ENCODE results near the gene ABCA4. TPM values are rescaled to one million over a fixed set of nuclear protein-coding genes. Genes with fewer than 3 reads are reported as not detected.

Gene ABCA4
- total and polyA plus RNA-seq, 2 of the 8 experiments (the other 6 are each of a cell fraction or from before 2014, with no cell fraction given): 0.06 TPM; not detected in 1

GRCh38 chr1:93963585-93963984 is 157.4 kb downstream of the ABCA4 start:
- H4K5ac ChIP-seq (ENCODE audit: insufficient read length, low read depth, low read length): no peak overlapping the region
- H3K27ac ChIP-seq (ENCODE audit: low read depth, low read length): no peak overlapping the region
- no peak overlapping the region for H3K56ac ChIP-seq (replicated peaks; ENCODE audit: insufficient read length, low read depth, low read length)
- TF ChIP-seq CHD1 (IDR thresholded peaks at IDR 0.05; ENCODE audit: low read depth, low read length): no peak
- no peaks in the 10 kb centered on the region for H3K79me2 ChIP-seq (ENCODE audit: control insufficient read depth in 1 of 2, insufficient read depth in 2 of 2, low read length in 2 of 2)
- FAIRE-seq: no peak
- no peaks in the 10 kb centered on the region for H3K79me1 ChIP-seq (ENCODE audit: low read depth, low read length)
- no peaks in the 10 kb centered on the region for H3K36me3 ChIP-seq (ENCODE audit: control insufficient read depth in 2 of 4, insufficient read depth in 4 of 4, low read length in 3 of 4)
- H2BK12ac ChIP-seq (ENCODE audit: low read depth, low read length): no peak overlapping the region
- POLR2A ChIA-PET (ENCODE audit: partially characterized antibody): no interaction called here
- H3K23me2 ChIP-seq (ENCODE audit: low read depth, low read length): no peaks in the 10 kb centered on the region; the same call in 1 of the 2 replicates
- no peak overlapping the region for H2BK120ac ChIP-seq (replicated peaks; ENCODE audit: low read depth, low read length)
- no peak overlapping the region for H2BK20ac ChIP-seq (ENCODE audit: low read length)
- no peak overlapping the region for H3K23ac ChIP-seq (ENCODE audit: insufficient read length)
- no peak overlapping the region for H2BK5ac ChIP-seq (ENCODE audit: low read depth, low read length)
- no peak overlapping the region for H3K14ac ChIP-seq (ENCODE audit: insufficient read length)
- no peaks in the 10 kb centered on the region for H4K20me1 ChIP-seq (replicated peaks in 1 of 2; ENCODE audit: control insufficient read depth in 1 of 2, insufficient read depth in 2 of 2, low read length in 2 of 2)
- WGBS, 2 experiments (ENCODE audit: extremely low coverage in 1 of 2, insufficient coverage in 1 of 2, insufficient read length in 1 of 2, insufficient replicate concordance in 2 of 2, low coverage in 1 of 2, low lambda C conversion rate in 2 of 2, missing lambda C conversion rate in 1 of 2): 89% methylated on average over 9 of the region's 9 CpGs; no CpG with 5 or more reads in 1 of the 2 experiments
- no peaks in the 10 kb centered on the region for H3K4me1 ChIP-seq (replicated peaks in 1 of 4; ENCODE audit: control insufficient read depth in 3 of 4, insufficient read depth in 4 of 4, low read length in 3 of 4)
- no peak overlapping the region for H2AK5ac ChIP-seq (ENCODE audit: low read depth, low read length)
- H3K9me3 ChIP-seq (ENCODE audit: insufficient read depth in 2 of 2, low read depth in 1 of 2, low read length in 1 of 2): no peaks in the 10 kb centered on the region
- CTCF ChIA-PET (ENCODE audit: partially characterized antibody): interaction anchor here (0.6 to 8.2 kb wide), 2 partner anchors 15 to 55 kb away, joined by 3 to 66 read pairs; partner anchors contain the start of gene GCLM
- no peak for DNase-seq (ENCODE audit: low read depth in 1 of 2, low spot score in 2 of 2)
- H4K91ac ChIP-seq (replicated peaks; ENCODE audit: insufficient read length, low read length): no peak overlapping the region
- H3K4me3 ChIP-seq (ENCODE audit: extremely low read depth in 1 of 4, insufficient read depth in 2 of 4, low read depth in 3 of 4, low read length in 4 of 4): no peak overlapping the region
- H2AFZ ChIP-seq (ENCODE audit: low read length): no peak overlapping the region
- H4K8ac ChIP-seq (ENCODE audit: extremely low read depth, insufficient read depth, low read length): no peak overlapping the region
- no peaks in the 10 kb centered on the region for H3K27me3 ChIP-seq (replicated peaks in 1 of 4; ENCODE audit: control insufficient read depth in 3 of 4, extremely low read depth in 1 of 4, insufficient read depth in 3 of 4, low read length in 3 of 4)
- no peak overlapping the region for H3K4me2 ChIP-seq (ENCODE audit: insufficient read depth in 1 of 2, low read depth in 2 of 2, low read length in 2 of 2)
- H3K4ac ChIP-seq (replicated peaks; ENCODE audit: insufficient read length, low read depth, low read length): no peak overlapping the region
- H2BK15ac ChIP-seq (ENCODE audit: low read length): no peak overlapping the region
- no peak overlapping the region for H3K18ac ChIP-seq (ENCODE audit: extremely low read depth, low read length)
- no peak overlapping the region for H3K9ac ChIP-seq (replicated peaks in 1 of 4; ENCODE audit: extremely low read depth in 1 of 4, low read depth in 3 of 4, low read length in 3 of 4)
